ENCODE measurements around the gene SCAMP4. TPM values are rescaled to one million over a fixed set of nuclear protein-coding genes. Genes with fewer than 3 reads are reported as not detected.

The SCAMP4 gene
- total and polyA plus RNA-seq, 2 donors from 2014 or later = 49.5 to 90.1 TPM

DNA sequence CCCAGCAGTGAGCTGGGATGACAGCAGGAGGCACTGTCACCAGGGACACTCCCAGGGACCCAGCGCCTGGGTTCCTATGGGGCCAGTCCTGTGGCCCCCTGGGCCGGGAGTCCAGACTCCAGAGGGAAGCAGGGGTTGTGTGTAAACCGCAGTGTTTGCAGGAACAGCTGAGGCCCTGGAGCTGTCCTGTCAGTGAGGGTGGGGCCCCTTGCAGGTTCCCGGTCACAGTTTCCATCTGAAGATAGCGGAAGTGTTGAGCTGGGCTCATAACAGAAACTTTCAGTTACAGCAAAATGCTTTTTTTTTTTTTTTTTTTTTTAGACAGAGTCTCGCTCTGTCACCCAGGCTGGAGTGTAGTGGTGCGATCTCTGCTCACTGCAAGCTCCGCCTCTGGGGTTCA, 18.1 kb downstream of the SCAMP4 start:
- H3K4me1 ChIP-seq (ENCODE audit: control insufficient read depth in 2 of 3, insufficient read depth in 2 of 3, low read depth in 1 of 3, low read length in 3 of 3) = no peaks in the 10 kb centered on the region
- TF ChIP-seq, protein P1, sequence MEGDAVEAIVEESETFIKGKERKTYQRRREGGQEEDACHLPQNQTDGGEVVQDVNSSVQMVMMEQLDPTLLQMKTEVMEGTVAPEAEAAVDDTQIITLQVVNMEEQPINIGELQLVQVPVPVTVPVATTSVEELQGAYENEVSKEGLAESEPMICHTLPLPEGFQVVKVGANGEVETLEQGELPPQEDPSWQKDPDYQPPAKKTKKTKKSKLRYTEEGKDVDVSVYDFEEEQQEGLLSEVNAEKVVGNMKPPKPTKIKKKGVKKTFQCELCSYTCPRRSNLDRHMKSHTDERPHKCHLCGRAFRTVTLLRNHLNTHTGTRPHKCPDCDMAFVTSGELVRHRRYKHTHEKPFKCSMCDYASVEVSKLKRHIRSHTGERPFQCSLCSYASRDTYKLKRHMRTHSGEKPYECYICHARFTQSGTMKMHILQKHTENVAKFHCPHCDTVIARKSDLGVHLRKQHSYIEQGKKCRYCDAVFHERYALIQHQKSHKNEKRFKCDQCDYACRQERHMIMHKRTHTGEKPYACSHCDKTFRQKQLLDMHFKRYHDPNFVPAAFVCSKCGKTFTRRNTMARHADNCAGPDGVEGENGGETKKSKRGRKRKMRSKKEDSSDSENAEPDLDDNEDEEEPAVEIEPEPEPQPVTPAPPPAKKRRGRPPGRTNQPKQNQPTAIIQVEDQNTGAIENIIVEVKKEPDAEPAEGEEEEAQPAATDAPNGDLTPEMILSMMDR (IDR thresholded peaks at IDR 0.05; ENCODE audit: borderline replicate concordance, extremely low read depth, insufficient read depth) = no peak
- FAIRE-seq (no peak), DNase-seq (no peak)
- no peak overlapping the region for H3K27ac ChIP-seq (ENCODE audit: low read depth in 2 of 2, low read length in 2 of 2)
- no peak overlapping the region for H3K4me3 ChIP-seq (ENCODE audit: low read length in 3 of 3)
- peaks cover 2 to 16% (median 6%) of the 10 kb centered on the region in 3 donors for H3K36me3 ChIP-seq (ENCODE audit: control insufficient read depth in 2 of 3, insufficient read depth in 3 of 3, low read length in 3 of 3)
- H3K9ac ChIP-seq (ENCODE audit: low read length in 3 of 3) = no peak overlapping the region
- H3K27me3 ChIP-seq (ENCODE audit: control insufficient read depth, insufficient read depth, low read length) = no peaks in the 10 kb centered on the region
- H3K9me3 ChIP-seq (ENCODE audit: control insufficient read depth in 2 of 3, insufficient read depth in 1 of 3, low read length in 3 of 3) = no peaks in the 10 kb centered on the region
- intact Hi-C loops (cut with DNase I) = no loop called here

DNA sequence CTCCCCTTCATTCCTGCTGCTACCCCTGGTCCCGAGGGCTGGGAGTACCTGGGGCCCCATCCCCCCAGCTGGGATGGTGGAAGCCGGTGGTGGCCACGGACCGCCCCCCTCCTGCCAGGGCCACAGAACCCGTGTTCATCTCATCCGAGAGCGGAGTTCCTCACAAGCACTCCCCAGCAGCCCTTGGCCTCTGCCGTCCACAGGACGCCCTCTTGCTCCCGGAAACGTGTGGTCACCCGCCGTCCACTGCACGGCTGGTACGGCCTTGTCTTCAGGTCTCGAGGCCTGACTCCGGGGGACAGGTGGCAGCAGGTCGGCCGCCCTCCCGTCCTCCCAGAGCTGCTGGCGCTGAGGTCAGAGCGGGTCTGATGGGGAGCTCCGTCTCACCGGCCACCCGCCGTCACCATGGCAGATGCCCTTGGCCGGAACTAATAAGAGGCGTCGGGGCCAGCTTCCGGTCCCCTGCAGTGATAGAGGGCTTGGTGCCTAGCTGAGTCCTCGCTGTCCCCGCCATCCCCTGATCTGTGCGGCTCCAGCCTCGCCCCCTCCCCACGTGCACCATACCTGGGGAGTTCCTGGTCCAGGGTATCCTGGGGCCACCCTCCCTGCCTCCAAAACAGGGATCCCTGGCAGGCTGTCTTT, 19.2 kb downstream of the SCAMP4 start:
- Histone ChIP-seq H3K27ac (ENCODE audit: low read depth in 2 of 2, low read length in 2 of 2) (no peak overlapping the region), H3K4me3 (ENCODE audit: low read length in 3 of 3) (no peak overlapping the region), H3K4me1 (ENCODE audit: control insufficient read depth in 2 of 3, insufficient read depth in 2 of 3, low read depth in 1 of 3, low read length in 3 of 3) (no peaks in the 10 kb centered on the region), H3K27me3 (ENCODE audit: control insufficient read depth, insufficient read depth, low read length) (no peaks in the 10 kb centered on the region), H3K9me3 (ENCODE audit: control insufficient read depth in 2 of 3, insufficient read depth in 1 of 3, low read length in 3 of 3) (no peaks in the 10 kb centered on the region), H3K36me3 (ENCODE audit: control insufficient read depth in 2 of 3, insufficient read depth in 3 of 3, low read length in 3 of 3) (peaks cover 2 to 16% (median 6%) of the 10 kb centered on the region in 3 donors), H3K9ac (ENCODE audit: low read length in 3 of 3) (no peak overlapping the region)
- TF ChIP-seq, protein P1 (IDR thresholded peaks at IDR 0.05; ENCODE audit: borderline replicate concordance, extremely low read depth, insufficient read depth) = no peak
- DNase-seq = no peak
- FAIRE-seq = no peak
- intact Hi-C loops (cut with DNase I) = no loop called here

DNA sequence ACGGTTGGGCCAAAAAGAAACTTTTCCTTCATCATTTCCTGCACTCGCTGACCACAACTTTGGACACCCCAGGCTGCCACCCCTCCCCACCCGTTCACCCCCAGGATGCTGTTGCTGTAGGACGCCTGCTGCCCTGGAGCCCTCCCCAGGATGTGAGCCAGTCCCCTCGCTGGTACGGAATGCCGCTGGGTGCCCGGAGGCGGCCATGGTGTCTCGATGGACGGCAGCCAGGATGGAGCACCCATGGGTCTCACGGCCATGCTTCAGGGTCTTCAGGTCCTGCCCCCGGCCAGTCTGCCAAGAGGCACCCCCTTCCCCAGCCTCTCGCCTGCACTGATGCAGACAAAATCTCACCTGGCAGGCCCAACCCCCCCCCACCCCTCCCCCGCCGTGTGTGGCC, 20.3 kb downstream of the SCAMP4 start:
- TF ChIP-seq, protein P1 (IDR thresholded peaks at IDR 0.05; ENCODE audit: borderline replicate concordance, extremely low read depth, insufficient read depth) = no peak
- FAIRE-seq (no peak), DNase-seq (no peak)
- Histone ChIP-seq H3K9ac (ENCODE audit: low read length in 3 of 3) (no peak overlapping the region), H3K27me3 (ENCODE audit: control insufficient read depth, insufficient read depth, low read length) (no peaks in the 10 kb centered on the region), H3K4me3 (ENCODE audit: low read length in 3 of 3) (no peak overlapping the region), H3K36me3 (ENCODE audit: control insufficient read depth in 2 of 3, insufficient read depth in 3 of 3, low read length in 3 of 3) (peaks cover 2 to 12% (median 6%) of the 10 kb centered on the region in 3 donors), H3K9me3 (ENCODE audit: control insufficient read depth in 2 of 3, insufficient read depth in 1 of 3, low read length in 3 of 3) (no peaks in the 10 kb centered on the region), H3K27ac (ENCODE audit: low read depth in 2 of 2, low read length in 2 of 2) (no peak overlapping the region), H3K4me1 (ENCODE audit: control insufficient read depth in 2 of 3, insufficient read depth in 2 of 3, low read depth in 1 of 3, low read length in 3 of 3) (peaks cover 0 to 7% (median 6%) of the 10 kb centered on the region in 3 donors)
- intact Hi-C loops (cut with DNase I) = no loop called here

All from kidney (tissue), 14 donors.